Esophagus squamous epithelium (tissue), 5 donors: ENCODE results near the gene ADAMTSL1. TPM values are rescaled to one million over a fixed set of nuclear protein-coding genes. Genes with fewer than 3 reads are reported as not detected.

Experiments
- DNase-seq: peaks from one replicate; lab custom pipeline; 2025; lab: John Stamatoyannopoulos, UW
- H3K27ac ChIP-seq, 4 donors: fragments of 200-600 bp; sonication (generic); one replicate each; pipeline ENCODE4 v1.5.1; 2016 to 2019; ENCODE audit warnings: mild to moderate bottlenecking in 1 of 4
- H3K27me3 ChIP-seq, 4 donors: fragments of 200-600 bp; sonication (generic); 1 replicate in 3 of 4; 2 replicates in 1 of 4; pipeline versions ENCODE4 v1.5.1 to v1.6.0; 2017 to 2021; ENCODE audit warnings: antibody characterized with exemption in 1 of 4
- H3K36me3 ChIP-seq, 3 donors: fragments of 200-600 bp; sonication (generic); one replicate each; pipeline ENCODE4 v1.5.1; 2016 to 2019
- H3K4me1 ChIP-seq, 3 donors: fragments of 200-600 bp; sonication (generic); one replicate each; pipeline ENCODE4 v1.5.1; 2017 to 2019
- H3K4me3 ChIP-seq, 4 donors: fragments of 200-600 bp; sonication (generic); 1 replicate in 3 of 4; 2 replicates in 1 of 4; pipeline ENCODE4 v1.5.1; 2016 to 2019; ENCODE audit warnings: mild to moderate bottlenecking in 2 of 4, moderate library complexity in 1 of 4
- H3K9me3 ChIP-seq, 3 donors: fragments of 200-600 bp; sonication (generic); one replicate each; pipeline ENCODE4 v1.5.1; 2016 to 2019
- CTCF ChIP-seq, 6 experiments: fragments of 450-650 bp in 4 of 6; fragments of 200-600 bp in 2 of 6; sonication (generic) in 2 of 6; IDR thresholded peaks; one replicate each; pipeline ENCODE4 v1.5.1; 2016 to 2019; ENCODE audit warnings: antibody characterized with exemption in 6 of 6, mild to moderate bottlenecking in 4 of 6, moderate library complexity in 4 of 6
- POLR2A ChIP-seq, 4 donors: fragments of 450-650 bp; IDR thresholded peaks; one replicate each; pipeline ENCODE4 v1.6.1; 2017; ENCODE audit warnings: antibody characterized with exemption in 4 of 4, mild to moderate bottlenecking in 4 of 4, moderate library complexity in 3 of 4
- WGBS, 2 donors: methylation state at CpG; one replicate each; pipeline ENCODE4 v1.1.5; 2018; 5-methylcytosine and 5-hydroxymethylcytosine counted together
- intact Hi-C: fragments of 100-400 bp; cut with DNase I; formaldehyde crosslinking; loops from one replicate; pipeline ENCODE4 v1.15.0; 2022
- total RNA-seq, 4 donors: library from RNA; depleted of rRNA; stranded (reverse); fragments of >200 nt; gene quantifications; one replicate each; pipeline ENCODE4 v1.1.0, GENCODE V29; 2016
- donor health status: DM: yes; HTN: yes; CAD: no.

ADAMTSL1 gene
- total RNA-seq, 4 donors from 2014 or later: 0.80 to 23.7 (median 2.3) TPM

DNA sequence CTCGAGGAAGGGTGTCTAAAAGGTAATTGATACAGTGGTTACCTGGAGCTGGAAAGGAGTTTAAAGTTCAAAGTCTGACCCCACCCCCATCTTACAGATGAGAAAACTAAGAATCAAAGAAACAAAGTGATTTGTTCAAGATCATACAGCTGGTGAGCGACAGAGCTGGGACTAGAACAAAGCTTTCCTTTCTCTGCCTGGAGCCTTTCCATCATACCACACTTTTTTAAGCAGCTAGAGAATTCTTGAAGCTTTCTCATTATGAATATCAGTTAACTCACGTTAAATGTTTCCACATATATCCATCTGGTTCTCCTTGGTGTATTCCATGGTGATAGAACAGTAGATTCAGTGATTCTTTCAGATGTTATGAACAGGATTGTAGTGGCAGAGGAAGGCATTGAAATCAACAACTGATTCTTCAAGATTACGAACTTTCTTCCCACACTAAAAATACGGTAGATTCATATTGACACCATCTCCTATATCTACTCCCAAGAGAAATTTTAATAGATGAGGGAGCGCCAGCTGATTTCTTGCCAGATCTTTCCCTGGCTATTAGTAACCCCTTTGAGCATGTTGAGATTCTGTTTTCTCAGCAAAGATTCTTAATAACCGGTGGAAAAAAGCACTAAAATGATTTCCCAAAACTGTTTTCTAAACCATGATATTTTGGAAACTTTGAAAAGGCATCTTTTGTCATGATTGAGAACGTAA is 233.7 kb downstream of the ADAMTSL1 start:
- Histone ChIP-seq H3K4me3 (no peak overlapping the region), H3K27ac (peak overlapping the region in 2 of 4 donors; percentile 15 to 62), H3K27me3 (no peaks in the 10 kb centered on the region), H3K4me1 (peaks cover 0 to 45% (median 12%) of the 10 kb centered on the region in 3 donors), H3K9me3 (no peaks in the 10 kb centered on the region), H3K36me3 (no peaks in the 10 kb centered on the region)
- intact Hi-C loops: no loop called here
- WGBS, 2 donors: 53 to 64% methylated on average over 8 of the region's 8 CpGs
- TF ChIP-seq CTCF (IDR thresholded peaks at IDR 0.05) (no peak), POLR2A (IDR thresholded peaks at IDR 0.05) (no peak)
- no peak for DNase-seq

- no peak for DNase-seq
- no peak overlapping the region for H3K4me3 ChIP-seq
- peaks cover 0 to 45% (median 12%) of the 10 kb centered on the region in 3 donors for H3K4me1 ChIP-seq
- no peaks in the 10 kb centered on the region for H3K9me3 ChIP-seq
- 30 to 36% methylated on average over 4 of the region's 4 CpGs for WGBS, 2 donors
- peak overlapping the region in 2 of 4 donors; percentile 2 to 62 for H3K27ac ChIP-seq
- no peaks in the 10 kb centered on the region for H3K36me3 ChIP-seq
- no peaks in the 10 kb centered on the region for H3K27me3 ChIP-seq
- TF ChIP-seq POLR2A (IDR thresholded peaks at IDR 0.05) (no peak), CTCF (IDR thresholded peaks at IDR 0.05) (no peak)
- intact Hi-C loops: no loop called here
Observed at GRCh38 chr9:18708429-18708828, 234.5 kb downstream of the ADAMTSL1 start.

- no peaks in the 10 kb centered on the region for H3K9me3 ChIP-seq
- H3K4me3 ChIP-seq: no peak overlapping the region
- no peak for DNase-seq
- intact Hi-C loops: no loop called here
- WGBS, 2 donors: 86 to 100% methylated on average over 1 of the region's 1 CpG
- no peak overlapping the region for H3K27ac ChIP-seq
- no peak for TF ChIP-seq CTCF (IDR thresholded peaks at IDR 0.05)
- TF ChIP-seq POLR2A (IDR thresholded peaks at IDR 0.05): no peak
- H3K4me1 ChIP-seq: peaks cover 0 to 32% (median 11%) of the 10 kb centered on the region in 3 donors
- no peaks in the 10 kb centered on the region for H3K27me3 ChIP-seq
- no peaks in the 10 kb centered on the region for H3K36me3 ChIP-seq
Observed at GRCh38 chr9:18710065-18710464, 236.1 kb downstream of the ADAMTSL1 start.

DNA sequence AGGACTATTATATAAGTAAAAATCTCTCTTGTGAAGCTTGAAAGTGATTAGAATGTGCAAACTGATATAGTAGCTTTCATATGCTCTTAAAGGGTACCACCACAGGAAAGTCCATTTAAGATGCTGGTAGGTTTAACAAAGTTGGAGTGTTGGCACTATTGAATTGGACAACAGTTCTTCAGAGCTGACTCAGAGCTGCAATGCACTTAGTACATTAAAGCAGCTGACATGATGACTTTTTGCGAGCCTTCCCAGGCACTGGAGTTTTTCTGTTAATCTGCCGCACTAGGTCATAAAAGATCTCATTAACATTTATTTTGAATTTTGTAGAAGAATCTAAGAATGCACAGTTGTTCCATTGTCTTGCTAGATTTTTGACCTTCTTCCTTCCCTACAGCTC is 243.8 kb downstream of the ADAMTSL1 start:
- 88 to 93% methylated on average over 2 of the region's 2 CpGs for WGBS, 2 donors
- no peak for TF ChIP-seq POLR2A (IDR thresholded peaks at IDR 0.05)
- no peak for TF ChIP-seq CTCF (IDR thresholded peaks at IDR 0.05)
- H3K27ac ChIP-seq: no peak overlapping the region
- H3K27me3 ChIP-seq: no peaks in the 10 kb centered on the region
- H3K4me1 ChIP-seq: no peaks in the 10 kb centered on the region
- intact Hi-C loops: no loop called here
- no peak for DNase-seq
- no peaks in the 10 kb centered on the region for H3K36me3 ChIP-seq
- H3K4me3 ChIP-seq: no peak overlapping the region
- H3K9me3 ChIP-seq: no peaks in the 10 kb centered on the region

DNA sequence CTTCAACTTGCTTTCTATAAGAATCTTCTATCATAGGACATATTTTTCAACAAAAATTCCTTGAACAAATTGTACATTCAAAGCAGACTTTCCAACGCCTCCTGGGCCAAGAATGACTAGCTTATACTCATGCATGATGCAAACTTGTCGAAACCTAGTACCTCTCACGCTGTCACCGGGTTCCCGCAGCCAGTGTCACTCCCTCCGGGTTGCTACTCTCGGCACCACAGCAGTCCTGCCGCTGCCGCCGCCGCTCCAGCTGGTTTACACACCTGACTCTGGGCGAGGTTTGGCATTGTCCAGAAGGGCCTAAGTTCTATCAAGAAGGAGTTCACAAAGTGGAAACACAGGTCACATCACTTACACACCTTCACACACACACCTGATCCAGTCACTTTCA is 244.4 kb downstream of the ADAMTSL1 start:
- Histone ChIP-seq H3K27me3 (no peaks in the 10 kb centered on the region), H3K36me3 (no peaks in the 10 kb centered on the region), H3K4me3 (no peak overlapping the region), H3K9me3 (no peaks in the 10 kb centered on the region), H3K4me1 (no peaks in the 10 kb centered on the region), H3K27ac (no peak overlapping the region)
- TF ChIP-seq POLR2A (IDR thresholded peaks at IDR 0.05) (no peak), CTCF (IDR thresholded peaks at IDR 0.05) (no peak)
- intact Hi-C loops: no loop called here
- 65 to 89% methylated on average over 4 to 12 of the region's 12 CpGs for WGBS, 2 donors
- no peak for DNase-seq
